ENCODE results near the gene NSD2. TPM values are rescaled to one million over a fixed set of nuclear protein-coding genes. Genes with fewer than 3 reads are reported as not detected.
A peak's percentile ranks its signal among the peaks of the same experiment; 100 is the strongest.

Gene NSD2
- total RNA-seq, 1 experiment from 2014 or later, result 122 TPM

GRCh38 chr4:1967512-1968149, 96.4 kb downstream of the NSD2 start:
- no peaks in the 10 kb centered on the region for H3K9me3 Mint-ChIP-seq (ENCODE audit: unreplicated experiment)
- no peak for DNase-seq
- no peaks in the 10 kb centered on the region for H3K27me3 ChIP-seq (replicated peaks; ENCODE audit: control insufficient read depth, insufficient read depth, low read length)
- no TSS peak for BruUV-seq (replicated peaks)
- H3K4me3 Mint-ChIP-seq (ENCODE audit: unreplicated experiment), result no peak overlapping the region
- ChIA-PET POLR2A (no interaction called here), CTCF (no interaction called here)
- peaks cover 4% of the 10 kb centered on the region; the same call in 1 of the 2 replicates for H3K36me3 ChIP-seq (ENCODE audit: control insufficient read depth, insufficient read depth, low read length)
- no peak overlapping the region for H3K4me3 ChIP-seq (ENCODE audit: low read depth, low read length)
- no peaks in the 10 kb centered on the region for H3K9me3 ChIP-seq
- TF ChIP-seq CTCF (IDR thresholded peaks at IDR 0.05; ENCODE audit: insufficient read depth in 1 of 2, low read depth in 1 of 2, low read length in 1 of 2, severe bottlenecking in 1 of 2, unreplicated experiment in 1 of 2), result no peak
- H3K27ac Mint-ChIP-seq (ENCODE audit: unreplicated experiment), result no peak overlapping the region
- H3K4me1 Mint-ChIP-seq (ENCODE audit: low read depth, unreplicated experiment), result peaks cover 6% of the 10 kb centered on the region
- intact Hi-C loops (cut with micrococcal nuclease; ENCODE audit: unreplicated experiment), result no loop called here
- no peaks in the 10 kb centered on the region for H3K4me1 ChIP-seq
- peaks cover 80% of the 10 kb centered on the region for H3K36me3 Mint-ChIP-seq (ENCODE audit: insufficient read depth, unreplicated experiment)
- no peaks in the 10 kb centered on the region for H3K27me3 Mint-ChIP-seq (ENCODE audit: insufficient read depth, unreplicated experiment)

DNA sequence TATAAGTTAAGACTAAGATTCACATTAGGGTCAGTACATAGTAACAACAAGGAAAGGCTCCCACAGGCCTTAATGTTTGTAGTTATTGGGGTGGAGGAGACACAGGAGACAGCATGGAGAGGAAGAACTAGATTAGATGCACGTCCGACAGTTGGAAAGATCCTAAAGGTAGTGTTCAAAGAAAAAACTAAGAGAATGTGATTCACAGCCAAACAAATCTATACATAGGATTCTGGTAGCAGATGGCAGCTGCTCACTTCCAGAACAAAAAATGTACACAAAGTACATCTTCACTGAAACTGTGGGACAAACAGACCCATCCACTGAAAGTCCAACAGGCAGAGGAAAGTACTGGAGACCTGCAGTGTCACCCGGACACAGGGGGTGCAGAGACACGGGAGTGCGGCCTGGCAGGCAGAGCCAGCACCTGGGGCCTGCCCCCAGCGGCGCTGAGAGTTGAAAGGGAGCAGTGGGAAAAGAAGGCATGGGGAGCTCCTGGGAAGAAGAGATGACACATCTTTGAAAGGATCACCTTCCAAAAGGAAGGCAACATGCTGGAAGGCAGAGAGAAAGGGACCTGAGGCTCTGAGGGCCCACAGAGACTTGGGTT, 97.6 kb downstream of the NSD2 start:
- no TSS peak for BruUV-seq (replicated peaks)
- Mint-ChIP-seq H3K4me1 (ENCODE audit: low read depth, unreplicated experiment) (no peaks in the 10 kb centered on the region), H3K27me3 (ENCODE audit: insufficient read depth, unreplicated experiment) (no peaks in the 10 kb centered on the region), H3K36me3 (ENCODE audit: insufficient read depth, unreplicated experiment) (peaks cover 77% of the 10 kb centered on the region), H3K9me3 (ENCODE audit: unreplicated experiment) (no peaks in the 10 kb centered on the region), H3K27ac (ENCODE audit: unreplicated experiment) (no peak overlapping the region), H3K4me3 (ENCODE audit: unreplicated experiment) (no peak overlapping the region)
- POLR2A ChIA-PET, result no interaction called here
- no peak for DNase-seq
- TF ChIP-seq CTCF (IDR thresholded peaks at IDR 0.05; ENCODE audit: insufficient read depth in 1 of 2, low read depth in 1 of 2, low read length in 1 of 2, severe bottlenecking in 1 of 2, unreplicated experiment in 1 of 2), result no peak
- Histone ChIP-seq H3K4me3 (ENCODE audit: low read depth, low read length) (no peak overlapping the region), H3K27me3 (replicated peaks; ENCODE audit: control insufficient read depth, insufficient read depth, low read length) (no peaks in the 10 kb centered on the region), H3K36me3 (ENCODE audit: control insufficient read depth, insufficient read depth, low read length) (peaks cover 3% of the 10 kb centered on the region; the same call in 1 of the 2 replicates), H3K9me3 (no peaks in the 10 kb centered on the region), H3K4me1 (no peaks in the 10 kb centered on the region)
- intact Hi-C loops (cut with micrococcal nuclease; ENCODE audit: unreplicated experiment), result no loop called here
- CTCF ChIA-PET, result no interaction called here

DNA sequence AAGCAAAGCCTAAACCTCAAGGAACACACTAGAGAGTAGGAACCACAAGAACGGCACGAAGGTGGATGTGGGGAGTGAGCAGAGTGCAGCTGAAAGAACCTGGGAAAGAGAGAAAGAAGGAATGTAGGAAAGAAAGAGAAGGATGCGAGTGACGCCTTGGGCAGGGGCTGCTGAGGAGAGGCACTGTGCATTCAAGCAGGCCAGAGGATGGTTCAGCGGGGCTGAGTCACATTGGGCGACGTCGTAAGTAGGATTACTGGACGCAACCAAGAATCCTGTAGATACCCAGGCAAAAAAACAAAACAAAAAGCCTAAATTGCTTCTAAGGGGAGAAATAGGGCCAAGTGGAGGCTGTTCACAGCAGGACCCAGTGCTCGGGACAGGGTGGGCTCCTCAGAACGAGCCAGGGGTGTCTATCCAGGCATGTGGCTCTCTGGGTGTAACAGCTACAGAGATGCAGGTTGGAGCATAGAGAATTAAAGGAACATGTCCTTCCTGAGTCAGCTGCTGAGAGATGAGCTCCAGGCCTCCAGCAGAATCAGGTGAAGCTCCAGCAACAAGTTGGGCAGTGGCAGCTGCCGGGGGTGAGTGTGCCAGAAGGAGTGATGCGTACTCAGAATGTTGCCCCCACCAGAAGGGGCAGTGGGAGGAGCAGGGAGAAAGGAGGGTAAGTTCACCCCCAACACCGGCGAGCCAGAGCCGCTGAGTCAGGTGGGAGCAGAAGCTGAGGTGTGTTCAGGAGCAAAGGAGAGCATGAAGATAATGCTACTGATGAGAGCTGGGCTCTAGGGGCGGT, 98.9 kb downstream of the NSD2 start:
- H3K9me3 Mint-ChIP-seq (ENCODE audit: unreplicated experiment), result no peaks in the 10 kb centered on the region
- H3K36me3 Mint-ChIP-seq (ENCODE audit: insufficient read depth, unreplicated experiment), result peaks cover 77% of the 10 kb centered on the region
- Histone ChIP-seq H3K36me3 (ENCODE audit: control insufficient read depth, insufficient read depth, low read length) (peaks cover 2% of the 10 kb centered on the region), H3K4me1 (no peaks in the 10 kb centered on the region), H3K27me3 (replicated peaks; ENCODE audit: control insufficient read depth, insufficient read depth, low read length) (no peaks in the 10 kb centered on the region), H3K9me3 (no peaks in the 10 kb centered on the region), H3K4me3 (ENCODE audit: low read depth, low read length) (no peak overlapping the region)
- no peak for TF ChIP-seq CTCF (IDR thresholded peaks at IDR 0.05; ENCODE audit: insufficient read depth in 1 of 2, low read depth in 1 of 2, low read length in 1 of 2, severe bottlenecking in 1 of 2, unreplicated experiment in 1 of 2)
- ChIA-PET CTCF (interaction anchor here (0.6 kb wide), 1 partner anchor 59 kb away, joined by 3 read pairs; no protein-coding TSS in a partner anchor), POLR2A (no interaction called here)
- BruUV-seq (replicated peaks), result no TSS peak
- no peaks in the 10 kb centered on the region for H3K27me3 Mint-ChIP-seq (ENCODE audit: insufficient read depth, unreplicated experiment)
- H3K27ac Mint-ChIP-seq (ENCODE audit: unreplicated experiment), result peak overlapping the region; percentile 22
- no peak overlapping the region for H3K4me3 Mint-ChIP-seq (ENCODE audit: unreplicated experiment)
- DNase-seq, result no peak
- no peaks in the 10 kb centered on the region for H3K4me1 Mint-ChIP-seq (ENCODE audit: low read depth, unreplicated experiment)
- intact Hi-C loops (cut with micrococcal nuclease; ENCODE audit: unreplicated experiment), result no loop called here
